Activated gamma-delta T cell treated with anti-CD3 and anti-CD28 coated beads, Interleukin-2, amount 50 U/mL, for 16 hours (primary cell): ENCODE measurements around the gene GPR161.

Source experiments
- DNase-seq: peaks from one replicate; pipeline ENCODE4 v3.0.0-alpha.2; 2020; ENCODE audit warnings: low read depth

GPR161 gene

DNA sequence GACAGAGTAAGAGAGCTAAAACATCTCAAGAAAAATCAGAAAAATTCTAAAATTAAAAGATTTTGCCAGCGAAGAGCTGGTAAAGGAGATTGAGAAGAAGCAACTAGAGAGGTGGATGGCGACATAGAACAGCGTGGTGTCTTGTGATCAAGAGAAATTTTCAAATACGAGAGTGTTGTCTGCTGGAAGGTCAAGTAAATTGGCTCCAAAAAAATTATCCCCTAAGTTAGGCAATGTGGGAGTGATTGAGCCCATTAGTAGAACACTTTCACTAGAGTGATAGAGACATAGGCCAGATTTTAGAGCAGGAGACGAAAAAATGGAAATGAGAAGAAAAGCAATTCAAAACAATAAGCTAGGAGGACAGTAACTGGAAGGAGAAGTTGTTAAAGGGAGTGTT is 105.5 kb downstream of the GPR161 start:
- DNase-seq = no peak
